GM18505 (cell line): ENCODE results near the gene PLD3.
A peak's percentile ranks its signal among the peaks of the same experiment; 100 is the strongest.

Experiments used
- ATAC-seq: cut with Tn5 transposase; IDR thresholded peaks from one replicate; pipeline ENCODE4 v1.9.1; 2021; ENCODE audit not compliant: unreplicated experiment
- POLR2A ChIP-seq: IDR thresholded peaks from 4 replicates; pipeline ENCODE4 v1.6.1; 2011; ENCODE audit warnings: borderline replicate concordance; ENCODE audit not compliant: insufficient read depth, insufficient read length; ENCODE audit errors: extremely low read depth

PLD3 gene

GRCh38 chr19:40421993-40422747, 73.7 kb downstream of the PLD3 start:
- no peak for ATAC-seq
- no peak for TF ChIP-seq POLR2A

GRCh38 chr19:40422748-40423566, 74.5 kb downstream of the PLD3 start:
- ATAC-seq = no peak
- TF ChIP-seq POLR2A = no peak

- TF ChIP-seq POLR2A = no peak
- no peak for ATAC-seq
Measured at GRCh38 chr19:40423938-40424337, 75.4 kb downstream of the PLD3 start.

GRCh38 chr19:40424637-40425449, 76.3 kb downstream of the PLD3 start:
- no peak for ATAC-seq
- no peak for TF ChIP-seq POLR2A

- peak; percentile 82 for ATAC-seq
- TF ChIP-seq POLR2A = peak; percentile 99
Measured at GRCh38 chr19:40425450-40426287, 77.2 kb downstream of the PLD3 start, which contains the start of gene SERTAD1. SERTAD1 (minus strand) TSS chr19:40425992; CDS start chr19:40423546, 2,446 bp downstream.
